ENCODE measurements around the gene MACIR. TPM values are rescaled to one million over a fixed set of nuclear protein-coding genes. Genes with fewer than 3 reads are reported as not detected.

Gene MACIR
- total RNA-seq, 1 donor: 8.0 TPM

GRCh38 chr5:103283869-103284268 lies 25.3 kb downstream of the MACIR start:
- Histone ChIP-seq H4K20me1 (ENCODE audit: insufficient read depth, low read length) (no peaks in the 10 kb centered on the region), H3K4me3 (ENCODE audit: insufficient read depth, low read length) (no peak overlapping the region), H3K79me2 (ENCODE audit: insufficient read depth, low read length) (peaks cover 9% of the 10 kb centered on the region), H3K4me1 (ENCODE audit: insufficient read depth, low read length) (no peaks in the 10 kb centered on the region), H3K9me3 (ENCODE audit: low read depth, low read length) (no peaks in the 10 kb centered on the region), H3K27me3 (ENCODE audit: insufficient read depth, low read length) (no peaks in the 10 kb centered on the region), H3K36me3 (ENCODE audit: insufficient read depth, low read length) (peaks cover 4% of the 10 kb centered on the region), H3K27ac (ENCODE audit: low read depth, low read length) (no peak overlapping the region), H3K4me2 (ENCODE audit: insufficient read depth, low read length) (no peak overlapping the region), H2AFZ (ENCODE audit: low read length) (no peak overlapping the region)
- DNase-seq (ENCODE audit: insufficient read length, low spot score, missing footprints): no peak
- no peak for TF ChIP-seq CTCF (IDR thresholded peaks at IDR 0.05; ENCODE audit: extremely low read depth, low read depth, low read length)

GRCh38 chr5:103286622-103287021 lies 28.1 kb downstream of the MACIR start:
- Histone ChIP-seq H3K27ac (ENCODE audit: low read depth, low read length) (no peak overlapping the region), H3K9me3 (ENCODE audit: low read depth, low read length) (no peaks in the 10 kb centered on the region), H3K79me2 (ENCODE audit: insufficient read depth, low read length) (no peaks in the 10 kb centered on the region), H3K4me2 (ENCODE audit: insufficient read depth, low read length) (no peak overlapping the region), H3K4me3 (ENCODE audit: insufficient read depth, low read length) (no peak overlapping the region), H4K20me1 (ENCODE audit: insufficient read depth, low read length) (no peaks in the 10 kb centered on the region), H3K27me3 (ENCODE audit: insufficient read depth, low read length) (no peaks in the 10 kb centered on the region), H2AFZ (ENCODE audit: low read length) (no peak overlapping the region), H3K4me1 (ENCODE audit: insufficient read depth, low read length) (no peaks in the 10 kb centered on the region), H3K36me3 (ENCODE audit: insufficient read depth, low read length) (no peaks in the 10 kb centered on the region)
- no peak for TF ChIP-seq CTCF (IDR thresholded peaks at IDR 0.05; ENCODE audit: extremely low read depth, low read depth, low read length)
- no peak for DNase-seq (ENCODE audit: insufficient read length, low spot score, missing footprints)

DNA sequence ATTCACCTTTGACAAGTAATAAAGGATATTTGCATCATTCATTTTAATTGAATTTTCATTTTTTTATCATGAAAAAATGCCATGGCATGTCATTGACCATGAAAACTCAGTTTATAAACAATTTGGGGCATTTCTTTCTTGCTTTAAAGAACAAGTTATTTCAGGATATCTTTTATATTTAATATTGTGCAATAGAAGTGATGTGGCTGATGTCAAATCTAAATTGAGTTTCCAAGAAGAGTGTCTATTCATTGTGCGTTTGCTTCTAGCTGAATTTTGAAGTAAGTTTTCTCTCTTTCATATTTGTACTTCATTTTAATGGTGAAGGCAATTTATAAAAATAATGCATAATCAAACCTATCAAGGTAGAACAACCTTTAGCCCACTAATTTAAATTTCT lies 30.5 kb downstream of the MACIR start:
- DNase-seq (ENCODE audit: insufficient read length, low spot score, missing footprints): no peak
- Histone ChIP-seq H4K20me1 (ENCODE audit: insufficient read depth, low read length) (no peaks in the 10 kb centered on the region), H3K36me3 (ENCODE audit: insufficient read depth, low read length) (no peaks in the 10 kb centered on the region), H2AFZ (ENCODE audit: low read length) (no peak overlapping the region), H3K4me2 (ENCODE audit: insufficient read depth, low read length) (no peak overlapping the region), H3K27me3 (ENCODE audit: insufficient read depth, low read length) (no peaks in the 10 kb centered on the region), H3K4me3 (ENCODE audit: insufficient read depth, low read length) (no peak overlapping the region), H3K9me3 (ENCODE audit: low read depth, low read length) (no peaks in the 10 kb centered on the region), H3K27ac (ENCODE audit: low read depth, low read length) (no peak overlapping the region), H3K4me1 (ENCODE audit: insufficient read depth, low read length) (no peaks in the 10 kb centered on the region), H3K79me2 (ENCODE audit: insufficient read depth, low read length) (no peaks in the 10 kb centered on the region)
- TF ChIP-seq CTCF (IDR thresholded peaks at IDR 0.05; ENCODE audit: extremely low read depth, low read depth, low read length): no peak

- TF ChIP-seq CTCF (IDR thresholded peaks at IDR 0.05; ENCODE audit: extremely low read depth, low read depth, low read length): no peak
- Histone ChIP-seq H3K4me2 (ENCODE audit: insufficient read depth, low read length) (no peak overlapping the region), H2AFZ (ENCODE audit: low read length) (no peak overlapping the region), H3K27ac (ENCODE audit: low read depth, low read length) (no peak overlapping the region), H3K4me3 (ENCODE audit: insufficient read depth, low read length) (no peak overlapping the region), H3K36me3 (ENCODE audit: insufficient read depth, low read length) (no peaks in the 10 kb centered on the region), H3K79me2 (ENCODE audit: insufficient read depth, low read length) (no peaks in the 10 kb centered on the region), H4K20me1 (ENCODE audit: insufficient read depth, low read length) (no peaks in the 10 kb centered on the region), H3K4me1 (ENCODE audit: insufficient read depth, low read length) (no peaks in the 10 kb centered on the region), H3K9me3 (ENCODE audit: low read depth, low read length) (no peaks in the 10 kb centered on the region), H3K27me3 (ENCODE audit: insufficient read depth, low read length) (no peaks in the 10 kb centered on the region)
- no peak for DNase-seq (ENCODE audit: insufficient read length, low spot score, missing footprints)
Observed at GRCh38 chr5:103290846-103291245, 32.3 kb downstream of the MACIR start.
